Pulmonary artery endothelial cell (primary cell): Measurements from ENCODE around the gene IFNAR2. TPM values are rescaled to one million over a fixed set of nuclear protein-coding genes. Genes with fewer than 3 reads are reported as not detected.

ENCODE experiments used
- DNase-seq: peaks from one replicate; pipeline ENCODE4 v3.0.0-alpha.2; 2011; ENCODE audit warnings: low read depth, low spot score
- total RNA-seq: library from RNA; depleted of rRNA; stranded (reverse); fragments of >200 nt; gene quantifications from 2 replicates; pipeline ENCODE4 v1.2.3, GENCODE V29; 2014

IFNAR2 gene
- 13.9 and 19.7 TPM in 2 replicates for total RNA-seq

DNA sequence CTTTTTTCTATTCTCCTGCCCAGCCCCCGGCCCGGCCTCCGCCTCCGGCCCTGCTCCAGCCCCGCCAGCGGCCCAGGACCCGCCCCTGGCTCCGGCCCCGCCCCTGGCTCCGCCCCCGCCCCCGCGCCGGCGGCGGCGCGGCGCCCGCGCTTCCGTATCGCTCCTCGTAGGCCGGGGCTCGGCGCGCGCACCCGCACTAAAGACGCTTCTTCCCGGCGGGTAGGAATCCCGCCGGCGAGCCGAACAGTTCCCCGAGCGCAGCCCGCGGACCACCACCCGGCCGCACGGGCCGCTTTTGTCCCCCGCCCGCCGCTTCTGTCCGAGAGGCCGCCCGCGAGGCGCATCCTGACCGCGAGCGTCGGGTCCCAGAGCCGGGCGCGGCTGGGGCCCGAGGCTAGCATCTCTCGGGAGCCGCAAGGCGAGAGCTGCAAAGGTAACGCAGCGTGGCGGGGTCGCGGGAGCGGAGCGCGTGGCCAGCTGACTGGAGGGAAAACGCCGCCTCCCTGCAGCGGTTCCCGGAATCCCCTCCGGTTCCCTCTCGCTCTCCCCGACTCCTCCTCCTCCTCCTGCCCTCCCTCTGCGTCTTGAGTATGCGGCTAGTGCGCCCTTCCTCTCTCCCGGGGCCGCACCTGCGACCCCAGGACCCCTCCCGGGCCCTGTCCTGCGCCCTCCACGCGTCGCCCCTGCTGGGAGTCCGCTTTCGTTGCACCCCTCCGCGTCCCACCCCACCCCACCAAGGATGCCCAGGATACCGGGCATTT, at the start of gene IFNAR2:
IFNAR2 (plus strand) TSS at position 155 of the 761 bp plus-strand sequence. CDS start 11,985 bp downstream, outside the sequence.
- DNase-seq = no peak

- DNase-seq = no peak
Observed at GRCh38 chr21:33185852-33186251, 43.9 kb upstream of the IFNAR2 start.

DNA sequence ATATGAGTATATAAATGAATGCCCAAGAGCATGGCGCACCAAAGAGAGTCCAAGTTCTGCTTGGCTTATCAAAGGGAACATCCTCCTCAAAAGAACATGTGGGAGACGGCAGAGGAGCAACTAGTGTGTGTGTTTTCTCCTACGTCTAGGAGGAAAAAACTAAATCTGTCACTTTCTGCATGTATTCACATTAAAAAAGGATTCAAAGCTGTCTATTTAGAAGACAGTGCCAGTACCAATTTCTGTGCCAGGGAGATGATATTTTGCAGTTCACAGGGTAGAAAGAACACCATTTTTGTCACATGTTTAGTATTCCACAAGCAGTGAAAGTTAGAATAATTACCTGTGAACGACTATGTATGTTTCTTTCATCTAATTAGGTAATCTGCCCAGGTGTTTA, 42.5 kb upstream of the IFNAR2 start:
- no peak for DNase-seq

- no peak for DNase-seq
Observed at GRCh38 chr21:33189237-33189636, 40.5 kb upstream of the IFNAR2 start.

DNA sequence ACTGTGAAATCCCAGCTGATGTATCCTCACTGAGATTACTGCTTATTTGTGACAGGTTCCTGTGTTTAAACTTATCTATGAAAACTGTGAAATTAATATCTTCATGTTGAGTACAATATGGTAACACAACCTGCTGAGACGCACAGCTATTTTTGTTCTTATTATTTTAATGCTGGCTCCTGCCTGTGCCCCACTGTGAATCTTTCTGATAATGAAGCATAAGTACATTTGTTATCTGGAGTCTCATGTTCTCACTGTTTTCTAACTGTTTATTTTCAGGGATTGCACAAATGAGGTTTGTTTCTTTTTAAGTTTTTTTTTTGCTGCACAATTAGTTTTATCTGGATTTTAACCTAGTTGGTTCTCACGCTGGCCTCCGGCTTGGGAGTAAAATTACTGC, 39.9 kb upstream of the IFNAR2 start:
- DNase-seq = no peak

- DNase-seq = no peak
Observed at GRCh38 chr21:33196941-33197374, 32.8 kb upstream of the IFNAR2 start.

DNA sequence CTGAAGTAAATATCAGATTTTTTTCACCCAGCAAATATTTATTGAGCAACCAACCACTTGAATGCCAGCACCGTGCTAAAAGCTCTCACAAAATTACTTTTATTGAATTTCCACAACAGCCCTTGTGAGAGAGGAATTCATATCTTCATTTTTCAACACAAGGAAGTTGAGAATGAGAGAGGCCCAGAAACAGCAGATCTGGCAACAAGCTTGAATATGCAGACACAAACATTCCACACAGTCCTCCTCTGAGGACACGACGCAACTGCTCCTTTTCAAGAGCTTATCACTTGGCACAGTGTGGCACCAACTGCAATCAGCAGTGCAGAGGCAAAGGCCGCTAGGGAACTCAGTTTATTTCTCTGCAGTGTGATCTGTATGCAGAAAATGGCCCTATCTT, 32.2 kb upstream of the IFNAR2 start:
- no peak for DNase-seq

DNA sequence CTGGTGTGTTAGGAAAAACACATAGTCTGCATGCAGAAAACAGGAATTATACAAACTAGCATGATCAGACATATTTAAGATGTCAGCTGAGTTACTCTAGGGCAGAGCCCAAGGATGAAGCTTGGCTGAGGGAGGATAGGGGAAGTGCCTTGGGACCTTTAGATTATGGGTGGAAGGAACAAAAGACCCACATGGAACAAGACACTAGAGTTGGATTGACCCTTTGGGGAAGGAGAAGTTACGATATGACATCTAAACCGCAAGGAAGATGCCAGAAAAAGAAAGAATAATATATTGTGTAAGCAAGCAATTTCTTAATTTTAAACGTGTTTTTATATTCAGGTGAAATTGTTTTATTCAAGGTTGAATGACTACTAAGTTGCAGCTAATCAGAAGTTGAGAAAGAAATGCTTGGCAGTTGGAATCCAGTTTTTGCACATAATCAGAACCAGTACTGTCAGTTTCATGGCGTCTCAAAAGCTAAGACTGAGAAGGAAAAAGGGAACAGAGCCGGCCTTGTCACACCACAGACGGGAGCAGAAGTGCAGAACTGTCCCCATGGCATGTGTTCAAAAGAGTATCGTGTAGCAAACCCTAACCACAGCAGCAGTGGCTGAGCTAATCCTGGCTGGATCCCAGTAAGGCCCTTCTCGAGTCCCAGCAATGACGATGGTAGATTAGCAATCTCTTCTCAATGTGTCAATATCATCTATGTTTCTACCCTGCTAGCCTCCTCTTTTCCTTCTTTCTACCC, 31.2 kb upstream of the IFNAR2 start:
- DNase-seq = no peak

DNA sequence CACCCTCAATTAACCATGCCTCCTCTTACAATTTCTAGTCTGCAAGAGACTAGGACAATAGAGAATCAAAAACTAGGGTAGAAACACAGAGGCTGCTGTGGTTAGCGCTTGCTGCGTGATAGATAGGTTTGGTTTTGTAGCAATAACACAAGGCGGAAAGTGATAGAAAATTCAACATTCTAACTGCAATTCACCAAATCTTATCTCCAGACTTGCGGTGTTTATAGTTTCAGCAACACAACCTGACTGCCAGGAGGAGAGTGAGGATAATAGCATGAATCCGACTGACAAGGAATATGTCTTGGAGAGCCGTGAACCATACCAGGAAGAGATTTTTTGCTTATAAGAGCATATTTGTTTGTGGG, 30.7 kb upstream of the IFNAR2 start:
- no peak for DNase-seq

DNA sequence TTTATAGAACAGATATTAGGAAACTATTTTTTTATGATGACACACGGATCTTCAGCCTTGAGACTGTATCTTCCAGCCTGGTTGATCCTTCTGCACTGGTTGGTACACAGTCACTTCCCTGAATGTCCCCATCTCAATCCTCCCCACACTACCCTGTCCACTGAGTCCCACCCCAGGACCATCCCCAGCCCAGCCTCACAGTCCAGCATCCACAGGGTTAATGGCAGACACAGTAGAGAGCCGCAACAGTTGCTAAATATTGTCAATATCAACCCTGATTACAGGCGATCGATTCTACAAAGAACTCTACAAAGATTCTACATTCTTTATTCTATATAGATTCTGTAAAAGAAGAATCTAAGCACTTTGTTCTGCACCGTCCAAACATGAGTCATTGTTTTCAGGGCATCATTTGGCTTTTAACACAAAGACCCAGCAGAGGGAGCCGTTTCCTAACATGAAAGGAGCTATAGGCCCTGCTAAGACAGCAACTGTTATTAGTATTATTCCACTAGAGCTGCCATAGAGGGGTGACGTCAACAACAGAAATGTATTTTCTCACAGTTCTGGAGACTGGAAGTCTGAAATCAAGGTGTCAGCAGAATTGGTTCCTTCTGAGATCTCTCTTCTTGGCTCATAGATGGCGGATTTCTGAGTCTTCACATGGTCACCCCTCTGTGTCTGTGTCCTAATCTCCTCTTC, 30.1 kb upstream of the IFNAR2 start:
- DNase-seq = peak; percentile 82

GRCh38 chr21:33201956-33202355, 27.8 kb upstream of the IFNAR2 start:
- no peak for DNase-seq

- no peak for DNase-seq
Observed at GRCh38 chr21:33202464-33203363, 27.0 kb upstream of the IFNAR2 start.

GRCh38 chr21:33203371-33203724, 26.4 kb upstream of the IFNAR2 start:
- DNase-seq = no peak

DNA sequence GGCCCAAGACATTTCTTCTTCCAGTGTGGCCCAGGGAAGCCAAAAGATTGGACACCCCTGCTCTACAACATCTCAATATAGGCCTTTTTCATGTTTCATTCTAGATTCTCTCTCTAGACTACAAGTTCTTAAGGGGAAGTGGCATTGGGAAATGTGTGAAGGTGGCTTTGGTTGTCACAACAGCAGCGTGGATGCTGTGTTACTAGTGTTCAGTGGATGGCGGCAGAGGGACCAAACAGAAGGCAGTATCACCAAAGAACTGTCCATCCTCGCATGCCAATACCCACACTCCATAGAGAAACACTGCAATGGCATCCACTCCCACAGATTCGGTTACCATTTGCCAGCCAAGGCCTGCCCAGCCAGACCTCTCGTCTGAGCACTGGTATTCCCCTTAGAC, 24.3 kb upstream of the IFNAR2 start:
- DNase-seq = no peak

- no peak for DNase-seq
Observed at GRCh38 chr21:33206771-33207281, 22.9 kb upstream of the IFNAR2 start.

GRCh38 chr21:33207449-33208149, 22.1 kb upstream of the IFNAR2 start:
- DNase-seq = no peak

DNA sequence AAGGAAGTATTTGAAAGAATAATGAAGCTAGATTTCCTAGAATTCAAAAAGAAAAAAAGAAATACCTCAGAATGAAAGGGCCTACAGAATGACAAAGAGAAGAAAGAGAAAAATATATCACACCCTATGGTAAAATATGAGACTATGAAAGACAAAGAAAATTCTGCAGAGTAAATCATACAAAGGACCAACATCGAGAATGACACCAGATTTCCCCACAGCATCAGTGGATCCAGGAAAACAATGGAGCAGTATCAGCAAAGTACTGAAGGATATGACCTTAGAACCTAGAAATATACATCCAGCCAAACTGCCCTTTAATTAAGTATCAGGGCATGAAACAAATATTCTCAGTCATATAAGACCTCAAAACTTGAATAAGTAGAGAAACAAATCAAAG, 21.2 kb upstream of the IFNAR2 start:
- no peak for DNase-seq

- DNase-seq = no peak
Observed at GRCh38 chr21:33211305-33211704, 18.4 kb upstream of the IFNAR2 start.

- no peak for DNase-seq
Observed at GRCh38 chr21:33211732-33212131, 18.0 kb upstream of the IFNAR2 start.

GRCh38 chr21:33212159-33212851, 17.4 kb upstream of the IFNAR2 start:
- no peak for DNase-seq
